A204.1 (cell line): ENCODE measurements around the gene MAFB.

Source experiments
- FAIRE-seq: peaks from 2 replicates; lab custom pipeline; 2012; peaks lifted over from hg19 to GRCh38; lab: Jason Lieb, UNC

MAFB gene

GRCh38 chr20:40702504-40702903, 13.5 kb upstream of the MAFB start:
- no peak for FAIRE-seq

- FAIRE-seq: no peak
These were observed 9.7 kb upstream of the MAFB start for GRCh38 chr20:40698744-40699143.

DNA sequence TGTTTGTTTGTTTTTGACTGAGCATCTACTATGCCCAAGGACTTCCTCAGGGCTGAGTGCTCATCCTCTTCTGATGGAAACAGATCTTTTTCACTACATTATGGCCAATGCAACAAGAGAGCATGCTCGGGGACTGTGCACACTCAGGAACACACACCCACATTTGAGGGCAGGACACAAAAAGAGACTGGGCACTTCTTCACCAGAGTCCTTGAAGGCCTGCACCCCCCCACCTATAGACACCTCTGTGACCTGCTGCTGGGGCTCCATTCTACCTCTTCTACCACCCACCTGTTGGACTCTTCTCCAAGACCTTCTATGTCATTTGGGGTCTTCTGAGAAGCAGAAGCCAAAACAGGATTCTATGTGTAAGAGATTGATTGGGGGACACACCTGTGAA, 9.2 kb upstream of the MAFB start:
- no peak for FAIRE-seq

DNA sequence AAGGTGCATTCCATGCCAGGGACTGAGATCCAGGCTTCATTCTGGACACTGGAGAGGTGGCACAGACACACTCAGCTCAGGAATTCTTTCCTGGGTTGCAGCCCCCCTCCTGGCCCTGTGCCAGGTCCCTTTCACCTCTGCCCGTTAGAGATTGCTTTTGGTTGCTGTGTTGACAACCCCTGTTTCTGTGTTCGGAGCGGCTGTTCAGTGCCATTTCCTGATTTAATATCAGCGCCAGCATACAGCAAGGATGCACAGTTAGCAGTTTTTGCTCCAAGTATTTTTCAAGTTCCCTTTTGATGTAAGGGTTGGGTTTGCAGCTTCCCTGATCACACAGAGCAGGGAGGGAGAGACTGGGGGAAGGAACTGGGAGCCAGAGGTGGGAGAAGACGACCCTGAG, 8.5 kb upstream of the MAFB start:
- FAIRE-seq: no peak

GRCh38 chr20:40695214-40695613, 6.2 kb upstream of the MAFB start:
- FAIRE-seq: no peak

DNA sequence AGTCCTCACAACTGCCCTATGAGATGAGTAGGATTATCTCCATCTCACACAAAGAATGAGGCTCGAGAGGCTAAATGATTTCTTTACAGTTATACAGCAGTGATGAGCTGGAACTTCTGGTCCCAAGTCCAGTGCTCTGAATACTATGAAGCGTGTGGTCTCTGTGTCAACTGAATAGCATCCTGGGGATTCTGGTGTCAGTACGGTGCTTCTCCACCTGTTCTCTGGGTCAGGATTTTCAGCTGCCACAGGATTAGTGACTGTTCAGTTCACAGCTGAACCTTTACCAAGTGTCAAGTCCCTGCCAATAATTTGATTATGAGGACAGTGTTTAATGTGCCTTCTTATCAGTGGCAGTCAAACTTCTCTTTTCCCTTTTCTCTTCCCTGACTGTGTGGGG, 5.2 kb upstream of the MAFB start:
- no peak for FAIRE-seq

DNA sequence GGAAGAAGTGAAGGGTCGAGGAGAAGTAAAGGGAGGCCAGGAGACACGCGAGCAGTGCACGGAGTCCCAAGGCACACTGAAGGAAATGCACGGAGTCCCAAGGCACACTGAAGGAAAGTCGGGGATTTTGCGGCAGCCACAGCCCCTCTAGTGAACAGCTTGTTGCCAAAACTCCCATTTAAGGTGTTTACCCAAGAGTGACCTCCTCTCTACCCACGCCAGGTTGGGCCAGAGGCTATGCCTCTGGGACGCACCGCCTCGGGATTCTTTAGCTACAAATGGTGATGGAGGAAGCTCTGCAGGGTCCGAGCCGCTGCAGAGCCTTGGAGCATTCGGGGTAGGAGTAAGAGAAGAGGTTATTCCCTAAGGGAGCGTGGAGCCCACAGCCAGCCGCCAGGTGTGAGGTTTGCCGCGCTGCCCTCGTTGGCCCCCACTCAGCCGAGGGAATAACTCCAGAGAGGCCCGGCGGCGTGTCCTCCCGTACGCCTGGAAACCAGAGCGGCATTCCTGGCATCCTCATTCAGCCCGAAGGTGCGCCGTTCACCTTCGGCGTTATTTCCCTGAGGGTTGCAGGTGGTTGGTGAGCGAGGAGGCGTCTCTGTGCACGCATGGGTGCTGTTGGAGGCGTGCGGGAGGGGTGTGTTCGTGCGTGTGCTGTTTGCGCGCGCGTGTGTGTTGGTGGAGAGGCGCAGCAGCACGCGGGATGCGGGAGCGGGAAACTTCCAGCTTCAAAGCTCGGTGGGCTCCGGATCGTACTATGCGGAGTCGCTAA, 3.4 kb upstream of the MAFB start:
- FAIRE-seq: no peak

DNA sequence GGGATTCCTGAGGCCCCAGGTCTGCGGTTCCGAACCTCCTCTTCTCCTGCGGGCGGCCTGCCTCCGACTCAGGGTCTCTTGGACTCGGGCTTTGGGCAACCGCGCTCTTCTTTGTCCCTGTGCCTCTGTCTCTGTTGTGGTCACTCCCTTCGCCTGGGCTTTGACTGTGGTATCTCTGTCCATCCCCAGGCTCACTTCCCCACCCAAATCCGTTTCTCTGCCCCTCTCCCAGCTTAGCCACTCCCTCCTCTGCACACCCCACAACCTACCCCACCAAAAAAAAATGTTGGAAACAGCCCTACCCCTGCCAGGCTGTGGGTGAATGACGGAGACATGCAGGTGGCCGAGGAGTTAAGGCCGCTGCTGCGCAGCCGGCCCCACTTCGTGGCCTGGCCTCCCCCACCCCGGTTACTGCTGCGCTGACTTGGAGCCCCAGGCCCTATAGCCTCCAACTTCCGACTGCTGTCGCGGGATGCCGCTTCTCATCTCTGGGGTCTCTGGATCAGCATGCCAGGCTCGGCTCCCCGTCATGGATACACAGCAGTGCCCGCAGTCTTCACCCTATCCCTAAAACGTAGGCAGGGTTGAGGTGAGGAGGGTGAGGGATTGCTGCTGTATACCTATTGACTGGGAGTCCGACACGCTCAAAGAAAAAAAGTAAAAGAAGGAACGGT, 2.7 kb upstream of the MAFB start:
- no peak for FAIRE-seq

DNA sequence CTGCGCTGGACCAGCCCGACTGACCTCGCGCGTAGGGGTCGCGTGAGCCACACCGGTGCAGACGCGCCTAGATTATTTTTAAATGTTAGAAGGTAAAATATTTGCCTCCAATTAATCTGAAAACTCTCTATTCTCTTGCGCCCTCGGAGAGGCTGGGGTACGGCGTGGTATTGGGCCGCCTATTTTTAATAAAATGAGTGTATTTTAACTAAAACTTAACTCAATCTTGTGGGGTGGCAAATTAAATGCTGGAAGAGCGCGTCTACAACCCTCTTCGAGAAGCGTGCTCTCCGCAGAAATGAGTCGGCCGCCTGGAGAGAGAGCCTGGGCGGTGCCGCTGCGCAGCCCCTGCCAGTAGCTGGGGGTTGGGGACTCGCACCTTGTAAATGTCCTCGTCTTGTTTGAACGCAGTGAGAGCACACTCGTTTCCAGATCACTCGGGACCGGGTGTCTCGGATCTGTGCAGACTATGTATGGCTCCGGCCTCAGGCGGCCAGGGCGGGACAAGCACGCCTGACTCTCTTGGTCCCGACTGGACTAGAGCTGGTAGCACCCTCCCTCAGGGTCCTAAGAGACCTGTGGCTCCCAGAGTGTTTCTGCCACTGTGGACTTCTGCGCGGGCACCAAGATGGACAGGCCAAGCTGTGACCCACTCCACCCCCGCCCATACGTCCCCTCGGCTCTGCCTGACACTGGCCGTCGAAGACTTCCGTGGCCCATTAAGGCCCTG, 2.0 kb upstream of the MAFB start:
- FAIRE-seq: no peak

DNA sequence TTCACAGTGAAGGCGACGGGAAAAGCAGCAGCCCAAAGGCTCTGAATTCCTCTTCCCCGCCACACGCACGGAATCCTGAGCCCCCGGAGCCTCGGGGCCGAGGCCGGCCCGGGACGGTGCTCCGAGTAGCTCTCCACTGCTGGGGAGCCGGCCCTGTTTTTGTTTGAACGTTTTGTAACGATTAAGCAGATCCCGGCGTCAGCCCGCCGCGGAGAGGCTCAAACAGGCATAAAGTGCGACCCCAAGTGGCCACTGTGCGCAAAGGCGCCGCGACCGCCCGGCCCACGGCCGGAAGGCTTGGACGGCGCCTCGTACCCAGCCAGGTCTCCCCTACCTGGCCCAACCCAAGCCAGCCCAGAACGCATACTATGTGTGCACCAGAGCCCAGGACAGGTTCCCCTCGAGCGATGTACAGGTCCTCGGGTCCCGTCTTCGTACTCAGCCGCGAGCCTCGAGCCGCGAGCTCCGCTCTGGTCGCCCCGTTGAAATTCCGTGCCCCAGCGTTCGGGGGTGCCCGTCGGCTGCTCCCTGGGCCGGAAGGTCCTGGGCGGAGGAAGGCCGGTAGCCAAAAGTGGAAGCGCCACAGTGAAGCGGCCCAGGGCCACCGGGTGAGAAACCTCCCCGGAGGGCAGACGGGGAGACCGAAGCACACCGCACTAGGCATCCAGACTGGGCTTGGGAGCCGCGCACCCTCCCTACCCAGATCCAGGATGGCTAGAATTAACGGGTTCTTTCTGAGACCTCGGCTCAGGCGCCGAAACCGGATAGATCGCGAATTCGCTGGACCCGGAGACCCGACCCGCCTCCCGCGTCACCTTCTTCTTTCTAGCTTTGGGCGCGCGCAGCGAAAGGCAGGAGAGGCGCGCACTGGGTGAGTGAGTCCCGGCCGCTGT, 1.2 kb upstream of the MAFB start:
- no peak for FAIRE-seq

- FAIRE-seq: no peak
These were observed 622 bp downstream of the MAFB start for GRCh38 chr20:40688129-40689099.

GRCh38 chr20:40687384-40688128, 1.5 kb downstream of the MAFB start:
- no peak for FAIRE-seq

GRCh38 chr20:40686893-40687292, 2.1 kb downstream of the MAFB start:
- no peak for FAIRE-seq

DNA sequence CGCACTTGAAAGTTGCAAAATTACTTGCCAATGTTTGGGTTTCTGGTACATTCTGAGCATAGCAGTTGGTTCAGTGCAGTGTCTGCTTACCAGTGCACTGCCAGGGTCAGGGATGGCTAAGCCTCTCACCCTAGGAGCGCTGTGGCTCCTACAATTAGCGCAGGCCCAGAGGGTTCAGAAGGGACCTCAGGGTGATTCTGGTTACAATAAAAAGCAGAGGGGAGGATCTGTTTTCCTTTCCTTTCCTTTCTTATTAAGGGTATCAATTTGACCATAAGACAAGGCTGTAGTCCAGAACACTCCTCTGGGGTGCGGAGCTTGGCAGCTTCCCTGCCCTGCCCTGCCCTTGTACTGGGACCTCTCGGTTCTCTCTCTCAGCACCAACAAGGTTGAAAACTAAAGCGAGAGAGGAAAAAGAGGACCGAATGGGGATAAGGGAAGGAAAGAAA, 2.6 kb downstream of the MAFB start:
- FAIRE-seq: no peak

GRCh38 chr20:40685349-40685748, 3.7 kb downstream of the MAFB start:
- FAIRE-seq: no peak

DNA sequence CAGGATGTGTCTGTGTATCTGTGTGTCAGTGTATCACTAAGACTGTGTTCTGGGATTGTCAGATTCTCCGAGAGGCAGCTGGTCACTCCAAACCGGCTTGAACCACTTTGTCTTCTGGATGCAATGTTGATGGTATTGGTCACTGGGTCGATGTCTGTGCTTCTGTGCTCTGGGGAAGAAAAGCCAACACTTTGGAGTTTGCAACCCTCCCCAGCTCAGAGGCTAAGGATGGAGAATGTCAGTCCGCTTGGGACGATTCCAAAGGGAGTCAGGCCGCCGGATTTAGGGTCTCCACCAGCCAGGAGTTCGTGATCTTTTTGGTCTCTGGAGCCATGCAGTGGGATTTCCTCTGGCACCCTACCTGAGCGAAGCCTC, 5.2 kb downstream of the MAFB start:
- no peak for FAIRE-seq

GRCh38 chr20:40683221-40683893, 5.7 kb downstream of the MAFB start:
- no peak for FAIRE-seq

DNA sequence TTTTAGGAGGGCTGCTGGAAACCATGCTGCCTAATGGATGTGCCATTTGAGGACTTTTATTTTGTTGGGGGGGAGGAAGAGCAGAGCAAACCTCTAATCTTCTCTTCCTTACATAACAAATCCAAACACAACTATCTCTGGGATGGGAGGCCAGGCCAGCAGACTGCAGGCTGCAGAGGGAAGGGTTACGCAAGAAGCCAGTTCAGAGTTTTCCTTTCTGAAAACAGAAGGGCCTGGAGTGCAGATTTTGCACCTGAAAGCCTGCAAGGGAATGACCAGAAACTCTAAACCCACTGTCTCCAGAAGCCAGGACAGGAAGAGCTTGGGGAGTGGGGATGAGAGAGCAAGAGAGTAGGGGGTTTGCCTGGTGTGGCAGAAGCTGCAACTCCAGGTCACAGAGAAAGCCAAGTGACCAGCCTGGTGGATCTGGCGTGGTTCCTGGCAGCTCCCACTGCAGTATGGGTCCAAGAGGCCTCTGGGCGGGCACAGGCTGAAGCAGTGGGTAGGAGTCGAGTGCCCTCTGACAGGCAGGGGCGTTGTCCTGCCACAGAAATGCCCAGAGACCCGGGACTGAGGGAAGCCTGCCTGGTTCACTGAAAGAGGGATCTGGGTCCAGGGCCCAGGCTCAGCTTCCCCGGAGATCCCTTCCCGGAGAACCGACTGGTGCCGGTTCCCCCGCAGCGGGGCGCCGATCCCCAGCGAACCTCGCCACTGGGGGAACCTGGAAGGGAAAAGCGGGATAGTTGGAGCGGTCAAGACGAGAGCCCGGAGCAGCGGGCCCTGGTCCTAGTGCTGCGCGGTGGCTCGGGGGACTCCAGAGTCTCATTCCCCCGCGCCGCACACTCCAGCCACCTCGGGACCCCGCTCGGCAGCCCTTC, 6.7 kb downstream of the MAFB start:
- no peak for FAIRE-seq

DNA sequence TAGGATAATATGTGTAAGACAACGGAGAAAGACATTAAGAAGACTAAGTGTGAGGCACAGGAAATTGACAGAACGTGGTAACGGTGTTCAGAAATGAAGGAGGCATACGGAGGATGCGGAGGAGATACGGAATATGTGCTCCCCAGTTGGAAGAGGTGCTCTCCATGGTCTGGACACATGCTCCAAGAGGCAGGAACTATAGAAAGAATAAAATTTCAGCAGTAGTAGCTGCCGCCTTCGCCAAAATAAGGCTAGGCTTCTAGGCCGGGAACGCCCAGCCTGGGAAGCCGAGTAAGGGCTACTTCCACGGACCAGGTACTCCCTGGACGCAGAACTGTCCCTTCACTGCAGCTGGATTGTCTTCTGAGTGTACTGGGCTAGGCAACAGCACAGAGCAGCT, 7.4 kb downstream of the MAFB start:
- no peak for FAIRE-seq
